Measurements from ENCODE around the gene RHPN2.
"Not testable (repeated sequence)": the region's sequence is repeated elsewhere in the genome, so short reads cannot be mapped to it uniquely, and the experiment has no call there.

DNA sequence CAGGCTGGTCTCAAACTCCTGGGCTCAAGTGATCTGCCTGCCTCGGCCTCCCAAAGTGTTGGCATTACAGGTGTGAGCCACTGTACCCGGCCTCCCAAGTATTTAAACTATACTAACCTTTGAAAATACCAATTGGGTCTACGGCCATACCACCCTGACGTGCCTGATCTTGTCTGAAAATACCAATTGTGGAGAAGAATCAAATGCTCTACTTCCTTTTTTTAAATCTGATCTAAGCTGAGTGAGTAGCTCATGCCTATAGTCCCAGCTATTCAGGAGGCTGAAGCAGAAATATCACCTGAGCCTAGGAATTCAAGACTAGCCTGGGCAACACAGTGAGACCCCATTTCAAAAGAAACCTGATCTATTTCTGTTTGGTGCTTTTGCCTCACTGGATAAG lies 53.8 kb downstream of the RHPN2 start:
- TF ChIP-seq POLR2AphosphoS5 (IDR thresholded peaks at IDR 0.05; ENCODE audit: insufficient read depth, low read depth, low read length); CTCF (IDR thresholded peaks at IDR 0.05; ENCODE audit: extremely low read depth in 1 of 2, insufficient read depth in 1 of 2, low read depth in 1 of 2, low read length in 2 of 2); POLR2A (IDR thresholded peaks at IDR 0.05; ENCODE audit: low read depth, low read length); MYC (IDR thresholded peaks at IDR 0.05; ENCODE audit: low read depth, low read length); EZH2 (IDR thresholded peaks at IDR 0.05; ENCODE audit: borderline replicate concordance, low read depth, low read length, severe bottlenecking): not testable (repeated sequence)
- TF ChIP-seq, protein P1, sequence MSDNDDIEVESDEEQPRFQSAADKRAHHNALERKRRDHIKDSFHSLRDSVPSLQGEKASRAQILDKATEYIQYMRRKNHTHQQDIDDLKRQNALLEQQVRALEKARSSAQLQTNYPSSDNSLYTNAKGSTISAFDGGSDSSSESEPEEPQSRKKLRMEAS (IDR thresholded peaks at IDR 0.05; ENCODE audit: insufficient read depth, insufficient read length), result not testable (repeated sequence)
